ENCODE data around the gene PARD3B. TPM values are rescaled to one million over a fixed set of nuclear protein-coding genes. Genes with fewer than 3 reads are reported as not detected.

The PARD3B gene
- total and polyA plus RNA-seq, 2 of the 4 experiments (the other 2 are of a cell fraction) = 3.3 to 15.6 TPM

- Histone ChIP-seq H4K20me1 (ENCODE audit: insufficient read depth, low read length) (no peaks in the 10 kb centered on the region; the same call in 1 of the 2 replicates), H2BK5ac (ENCODE audit: low read depth, low read length, poor library complexity, severe bottlenecking) (no peak overlapping the region), H3K23ac (ENCODE audit: low read depth, low read length) (no peak overlapping the region), H3K27me3 (ENCODE audit: control insufficient read depth, insufficient read depth, low read length) (no peaks in the 10 kb centered on the region), H3K56ac (ENCODE audit: extremely low read depth, insufficient read depth, low read length) (no peak overlapping the region), H3K4me3 (ENCODE audit: insufficient read depth, low read depth, low read length) (no peak overlapping the region), H2AK9ac (replicated peaks; ENCODE audit: low read depth, low read length, poor library complexity) (no peak overlapping the region), H3K9ac (ENCODE audit: low read depth, low read length) (no peak overlapping the region), H4K5ac (ENCODE audit: low read depth, low read length) (no peak overlapping the region), H3K14ac (replicated peaks; ENCODE audit: low read depth, low read length) (no peak overlapping the region), H2BK15ac (ENCODE audit: low read depth, low read length) (no peak overlapping the region), H3K27ac (ENCODE audit: insufficient read depth, low read length) (no peak overlapping the region), H2BK120ac (ENCODE audit: low read depth, low read length) (no peak overlapping the region), H3K9me1 (ENCODE audit: insufficient read depth, low read length) (peaks cover 4% of the 10 kb centered on the region; the same call in 1 of the 2 replicates), H4K8ac (ENCODE audit: low read depth in 2 of 2, low read length in 2 of 2) (no peak overlapping the region), H3K18ac (ENCODE audit: low read depth, low read length) (no peak overlapping the region), H3K9me3 (ENCODE audit: control insufficient read depth, insufficient read depth, low read length) (no peaks in the 10 kb centered on the region), H3K36me3 (ENCODE audit: control insufficient read depth, insufficient read depth, low read length) (no peaks in the 10 kb centered on the region), H4K91ac (ENCODE audit: insufficient read depth, low read depth, low read length) (no peak overlapping the region), H2AK5ac (ENCODE audit: low read depth, low read length) (no peak overlapping the region), H2AFZ (replicated peaks; ENCODE audit: low read length, poor library complexity) (no peak overlapping the region), H2BK20ac (ENCODE audit: low read depth, low read length) (no peak overlapping the region), H3K4ac (ENCODE audit: low read depth, low read length) (no peak overlapping the region), H3K4me1 (ENCODE audit: control insufficient read depth, insufficient read depth, low read length) (peaks cover 1% of the 10 kb centered on the region; the same call in 1 of the 2 replicates), H3K4me2 (ENCODE audit: low read depth, low read length) (no peak overlapping the region), H3K79me1 (ENCODE audit: low read depth in 1 of 2, low read length in 2 of 2) (peaks cover 3 to 24% of the 10 kb centered on the region in 2 experiments)
- intact Hi-C loops (cut with micrococcal nuclease) = no loop called here
- in situ Hi-C loops (cut with MboI; ENCODE audit: low sequenced_read_pairs) = no loop called here
- BruUV-seq (replicated peaks) = no TSS peak
- ATAC-seq (ENCODE audit: low read depth) (no peak), DNase-seq (no peak)
- ChIA-PET CTCF (no interaction called here), POLR2A (ENCODE audit: unreplicated experiment) (no interaction called here)
- dilution Hi-C loops (cut with HindIII; ENCODE audit: low sequenced_read_pairs, unreplicated experiment) = no loop called here
- no peak for TF ChIP-seq NFE2L2 (IDR thresholded peaks at IDR 0.05; ENCODE audit: low read depth, low read length)
- TF ChIP-seq CTCF (conservative IDR thresholded peaks at IDR 0.05; ENCODE audit: low read depth, low read length) = no peak
- no peak for TF ChIP-seq POLR2A (IDR thresholded peaks at IDR 0.05; ENCODE audit: low read depth, low read length)
- no peak for TF ChIP-seq RCOR1 (IDR thresholded peaks at IDR 0.05; ENCODE audit: insufficient replicate concordance, low read length)
- no peak for TF ChIP-seq BHLHE40 (IDR thresholded peaks at IDR 0.05; ENCODE audit: low read depth, low read length)
- TF ChIP-seq RFX5 (IDR thresholded peaks at IDR 0.05; ENCODE audit: low read depth, low read length) = no peak
- WGBS, 2 experiments (ENCODE audit: extremely low coverage in 2 of 2, insufficient read length in 1 of 2) = no CpG with 5 or more reads among the region's 1 CpG
Observed at GRCh38 chr2:204886713-204887112, 341.4 kb downstream of the PARD3B start.
